Umbilical cord (tissue), 2 donors: ENCODE measurements around the gene MAFB. TPM values are rescaled to one million over a fixed set of nuclear protein-coding genes. Genes with fewer than 3 reads are reported as not detected.

Experiments
- DNase-seq: peaks from one replicate; pipeline ENCODE4 v3.0.0-alpha.2; 2015; ENCODE audit warnings: low spot score
- total RNA-seq: library from RNA; depleted of rRNA; stranded (reverse); fragments of >200 nt; gene quantifications from one replicate; pipeline ENCODE4 v1.2.3, GENCODE V29; 2014; ENCODE audit warnings: low replicate concordance; ENCODE audit not compliant: insufficient read depth

The MAFB gene
- total RNA-seq, 1 donor from 2014 or later, result 14.2 TPM

- no peak for DNase-seq
Observed at GRCh38 chr20:40703975-40704530, 15.0 kb upstream of the MAFB start.

GRCh38 chr20:40702504-40702903 lies 13.5 kb upstream of the MAFB start:
- DNase-seq, result no peak

GRCh38 chr20:40698744-40699143 lies 9.7 kb upstream of the MAFB start:
- DNase-seq, result no peak

GRCh38 chr20:40698281-40698680 lies 9.2 kb upstream of the MAFB start:
- no peak for DNase-seq

GRCh38 chr20:40697541-40697940 lies 8.5 kb upstream of the MAFB start:
- no peak for DNase-seq

- DNase-seq, result no peak
Observed at GRCh38 chr20:40695214-40695613, 6.2 kb upstream of the MAFB start.

GRCh38 chr20:40694246-40694645 lies 5.2 kb upstream of the MAFB start:
- no peak for DNase-seq

GRCh38 chr20:40692240-40693011 lies 3.4 kb upstream of the MAFB start:
- DNase-seq, result no peak

GRCh38 chr20:40691566-40692239 lies 2.7 kb upstream of the MAFB start:
- no peak for DNase-seq

- no peak for DNase-seq
Observed at GRCh38 chr20:40690836-40691565, 2.0 kb upstream of the MAFB start.

- peak; percentile 94 for DNase-seq
Observed at GRCh38 chr20:40689943-40690835, 1.2 kb upstream of the MAFB start.

- no peak for DNase-seq
Observed at GRCh38 chr20:40688129-40689099, 622 bp downstream of the MAFB start.

GRCh38 chr20:40687384-40688128 lies 1.5 kb downstream of the MAFB start:
- DNase-seq, result peak; percentile 50

- DNase-seq, result no peak
Observed at GRCh38 chr20:40686893-40687292, 2.1 kb downstream of the MAFB start.

GRCh38 chr20:40686434-40686882 lies 2.6 kb downstream of the MAFB start:
- DNase-seq, result no peak

- DNase-seq, result no peak
Observed at GRCh38 chr20:40685349-40685748, 3.7 kb downstream of the MAFB start.

GRCh38 chr20:40683894-40684268 lies 5.2 kb downstream of the MAFB start:
- no peak for DNase-seq

- DNase-seq, result peak; percentile 52
Observed at GRCh38 chr20:40683221-40683893, 5.7 kb downstream of the MAFB start.
